GM19455 (cell line): ENCODE data around the gene PITPNM1.

Experiments used
- ATAC-seq: cut with Tn5 transposase; IDR thresholded peaks from one replicate; pipeline ENCODE4 v1.9.1; 2021; ENCODE audit not compliant: unreplicated experiment

PITPNM1 gene

DNA sequence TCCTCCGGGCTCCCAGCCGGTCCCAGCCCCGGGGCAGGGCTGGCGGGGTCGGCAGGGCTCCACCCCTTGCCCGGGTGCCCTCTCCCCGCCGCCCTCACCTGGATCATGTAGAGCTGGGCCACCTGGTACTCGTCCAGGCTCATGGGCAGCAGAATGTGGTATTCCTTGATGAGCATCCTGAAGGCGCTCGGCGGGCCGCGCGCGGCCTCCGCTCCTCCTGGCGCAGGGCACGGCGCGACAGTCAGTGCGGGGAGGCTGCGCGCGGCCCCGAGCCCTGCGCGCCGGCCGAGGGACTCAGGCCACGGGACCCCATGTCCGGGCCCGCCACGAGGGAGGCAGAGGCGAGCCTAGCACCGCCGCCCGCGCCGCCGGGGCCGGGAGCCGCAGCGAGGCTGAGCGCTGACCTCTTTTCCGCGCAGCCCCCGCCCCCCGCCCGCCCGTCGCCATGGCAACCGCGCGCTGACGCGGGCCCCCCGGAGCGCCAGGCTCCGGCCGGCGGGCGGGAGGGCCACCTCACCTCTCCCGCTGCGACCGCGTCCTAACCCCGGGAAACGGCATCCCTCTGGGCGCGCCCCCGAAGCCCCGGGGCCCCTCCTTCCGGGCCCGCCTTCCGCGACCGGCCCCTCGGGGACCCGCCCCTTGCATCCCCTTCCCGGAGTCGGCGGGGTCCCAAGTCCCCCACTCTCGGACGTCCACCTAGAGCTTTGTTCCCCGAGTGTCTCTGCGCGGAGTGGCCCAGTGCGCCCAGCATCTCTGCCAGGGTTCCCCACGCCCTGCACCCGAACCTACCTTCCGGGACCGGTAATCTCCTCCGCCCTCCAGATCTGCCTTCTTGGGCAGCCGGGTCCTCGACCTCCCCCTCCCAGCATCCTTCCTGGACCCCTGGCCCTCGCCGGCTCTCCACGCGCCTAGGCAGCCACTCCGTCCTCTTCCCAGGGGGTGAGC is 886 bp downstream of the PITPNM1 start:
- no peak for ATAC-seq

- ATAC-seq: no peak
Observed at GRCh38 chr11:67503119-67504004, 1.8 kb downstream of the PITPNM1 start.

DNA sequence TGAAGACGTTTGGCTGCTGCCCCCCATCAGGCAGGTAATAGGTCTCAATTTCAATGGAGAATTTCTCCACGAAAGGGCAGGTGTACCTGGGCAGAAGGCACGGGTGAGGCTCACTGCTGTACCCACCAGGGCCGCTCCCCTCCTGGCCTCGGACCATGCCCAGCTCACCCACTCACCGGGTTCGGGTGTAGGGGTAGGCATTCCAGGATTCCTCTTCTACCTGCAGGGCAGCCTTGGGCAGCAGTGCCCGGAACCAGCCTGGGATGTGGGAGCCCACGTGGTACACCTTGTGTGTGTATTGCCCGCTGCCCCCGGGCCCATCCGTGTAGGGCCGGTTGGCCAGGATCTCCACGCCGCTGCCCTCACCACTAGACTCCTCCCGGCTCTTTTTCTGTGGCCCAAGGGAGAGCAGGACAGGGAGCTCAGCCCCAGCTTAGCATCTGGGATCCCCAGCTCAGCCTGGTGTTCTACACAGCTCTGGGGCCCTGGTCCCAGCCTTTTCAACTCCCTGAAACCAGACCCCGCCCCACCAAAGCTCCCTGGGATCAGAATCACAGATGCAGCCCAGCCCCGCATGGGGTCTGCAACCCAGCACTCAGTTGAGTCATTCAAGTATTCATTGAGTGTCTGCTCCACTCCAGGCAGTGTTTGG is 2.7 kb downstream of the PITPNM1 start:
- ATAC-seq: no peak

DNA sequence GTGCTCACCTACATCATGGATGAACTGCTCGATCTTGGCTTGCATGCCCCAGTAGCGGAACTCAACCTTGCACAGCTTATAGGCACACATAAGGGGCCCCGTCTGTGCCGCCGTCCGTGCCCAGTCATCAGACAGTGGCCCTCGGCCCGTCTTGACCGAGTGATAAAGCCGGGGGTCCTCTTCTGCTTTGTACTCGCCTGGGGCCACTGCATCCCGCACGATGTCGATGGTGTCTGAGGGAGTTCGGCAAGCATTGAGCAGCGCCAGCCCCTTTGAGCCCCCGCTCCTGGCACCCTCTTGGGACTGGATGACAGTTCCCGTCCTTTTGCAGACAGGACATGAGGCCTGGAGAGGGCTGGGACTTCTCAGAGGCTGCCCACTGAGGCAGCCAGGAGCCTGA is 3.3 kb downstream of the PITPNM1 start:
- ATAC-seq: no peak

DNA sequence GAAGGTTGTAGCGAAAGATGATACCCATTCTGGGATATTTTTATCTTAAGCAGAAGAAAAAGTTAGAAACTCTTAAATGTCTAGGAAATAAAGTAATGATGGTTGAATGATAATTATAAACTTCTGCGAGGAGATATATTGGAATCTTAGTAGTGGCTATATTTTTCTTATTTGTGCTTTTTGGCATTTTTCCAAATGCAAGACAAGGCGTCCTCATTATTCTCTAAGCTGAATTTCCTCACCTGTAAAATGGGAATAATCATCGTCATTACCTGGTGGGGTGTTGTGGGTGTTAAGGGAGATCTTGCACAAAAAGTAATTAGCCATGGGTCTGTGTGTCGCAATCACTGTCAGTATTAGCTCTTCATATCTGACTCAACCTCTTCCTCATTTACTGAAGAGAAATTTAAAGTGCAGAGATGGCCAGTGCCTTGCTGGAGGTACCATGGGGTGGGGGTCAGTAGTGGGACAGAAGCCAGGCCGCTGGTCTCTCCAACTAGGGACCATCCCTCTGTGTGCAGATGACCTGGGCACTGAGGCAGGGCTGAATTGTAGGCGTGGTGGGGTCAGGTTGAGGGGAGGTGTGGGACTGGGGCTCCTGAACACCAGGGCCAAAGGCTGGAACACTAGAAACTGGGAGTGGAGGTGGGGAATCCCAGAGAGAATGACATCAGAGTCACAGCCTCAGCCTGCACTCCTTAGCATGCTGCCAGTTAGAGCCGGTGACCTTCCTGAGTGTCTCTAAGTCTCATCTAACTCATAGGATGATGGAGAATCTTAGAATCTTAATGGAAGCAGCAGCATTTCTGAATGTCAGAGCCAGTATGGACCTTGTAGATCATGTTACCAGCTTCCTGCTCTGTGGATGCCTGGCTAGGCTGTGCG is 4.1 kb downstream of the PITPNM1 start:
- no peak for ATAC-seq

DNA sequence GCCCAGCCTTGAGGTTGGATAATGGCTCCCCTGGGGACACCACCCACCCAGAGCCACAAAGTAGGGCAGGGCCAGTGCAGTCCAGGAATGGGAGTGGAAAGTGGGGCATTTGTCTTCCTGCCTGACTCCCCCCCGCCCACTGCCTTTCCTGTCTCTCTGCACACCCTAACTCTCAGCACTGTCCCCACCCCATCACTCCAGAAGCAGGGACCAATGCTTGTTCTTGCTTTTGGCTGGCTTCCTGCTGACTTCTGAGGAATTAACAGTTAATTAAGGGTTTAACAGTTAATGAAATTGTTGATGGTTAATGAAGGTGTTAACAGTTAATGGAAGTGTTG is 4.7 kb downstream of the PITPNM1 start:
- no peak for ATAC-seq

DNA sequence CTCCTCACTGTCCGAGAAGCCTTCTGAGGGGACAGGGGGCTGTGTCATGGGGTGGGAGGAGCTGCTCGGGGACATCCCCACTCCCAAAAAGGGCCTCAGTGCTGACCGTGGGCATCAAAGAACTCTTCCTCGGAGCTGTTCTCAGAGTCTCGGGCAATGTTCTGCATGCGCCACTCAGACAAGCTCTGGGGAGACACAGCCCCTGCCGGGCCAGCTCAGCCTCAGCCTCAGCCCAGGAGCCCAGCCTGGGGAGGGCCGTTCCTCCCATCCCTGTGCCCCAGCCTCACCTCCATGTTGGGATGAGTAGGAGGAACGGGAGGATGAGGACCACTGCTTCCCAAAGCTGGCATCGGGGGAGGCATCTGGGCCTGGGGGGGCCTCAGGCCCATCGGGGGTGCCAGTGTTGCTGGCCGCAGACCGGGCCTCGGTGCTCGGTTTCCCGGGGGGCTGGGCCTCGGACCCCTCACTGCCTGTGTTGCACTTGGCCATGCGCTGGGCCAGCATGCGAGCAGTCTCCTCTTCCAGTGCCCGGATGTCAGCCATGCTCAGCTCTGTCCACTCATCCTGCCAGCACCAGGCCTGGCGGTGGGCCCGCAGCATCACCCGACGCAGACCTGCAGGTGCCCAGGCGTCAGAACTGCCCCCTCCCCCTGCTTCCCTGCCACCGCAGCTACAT is 5.2 kb downstream of the PITPNM1 start:
- ATAC-seq: no peak

- ATAC-seq: no peak
Observed at GRCh38 chr11:67498544-67498972, 6.6 kb downstream of the PITPNM1 start.

DNA sequence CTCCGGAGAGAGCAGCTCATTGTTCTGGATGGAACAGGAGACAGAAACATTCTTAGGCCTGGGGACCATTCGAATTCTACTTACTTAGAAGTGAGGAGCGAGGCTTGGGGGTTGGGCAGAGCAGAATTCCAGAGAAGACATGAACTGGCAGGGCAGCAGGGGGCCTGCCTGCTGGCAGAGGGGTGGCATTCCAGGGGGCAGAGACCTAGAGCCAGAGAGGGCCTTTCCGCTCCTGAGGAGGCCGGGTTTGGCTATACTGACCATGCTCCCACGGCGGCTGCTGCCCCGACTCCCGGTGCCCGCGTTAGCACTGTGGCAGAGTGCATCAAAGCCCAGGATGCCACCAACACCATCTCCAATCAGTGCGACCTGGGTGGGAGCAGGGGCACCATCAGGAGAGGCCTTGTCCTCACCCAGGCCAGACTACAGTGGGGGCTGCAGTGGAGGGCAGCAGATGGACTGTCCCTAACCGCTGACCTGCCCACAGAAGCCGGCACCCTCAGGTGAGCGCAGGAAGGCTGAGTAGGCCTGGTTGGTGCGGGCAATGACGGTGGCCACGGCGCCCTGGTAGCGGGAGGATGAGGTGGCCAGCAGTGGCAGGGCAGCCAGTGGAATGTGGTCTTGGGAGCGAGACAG is 7.4 kb downstream of the PITPNM1 start:
- ATAC-seq: no peak

GRCh38 chr11:67496113-67496512 is 9.1 kb downstream of the PITPNM1 start:
- no peak for ATAC-seq

GRCh38 chr11:67495234-67496005 is 9.7 kb downstream of the PITPNM1 start:
- ATAC-seq: no peak

DNA sequence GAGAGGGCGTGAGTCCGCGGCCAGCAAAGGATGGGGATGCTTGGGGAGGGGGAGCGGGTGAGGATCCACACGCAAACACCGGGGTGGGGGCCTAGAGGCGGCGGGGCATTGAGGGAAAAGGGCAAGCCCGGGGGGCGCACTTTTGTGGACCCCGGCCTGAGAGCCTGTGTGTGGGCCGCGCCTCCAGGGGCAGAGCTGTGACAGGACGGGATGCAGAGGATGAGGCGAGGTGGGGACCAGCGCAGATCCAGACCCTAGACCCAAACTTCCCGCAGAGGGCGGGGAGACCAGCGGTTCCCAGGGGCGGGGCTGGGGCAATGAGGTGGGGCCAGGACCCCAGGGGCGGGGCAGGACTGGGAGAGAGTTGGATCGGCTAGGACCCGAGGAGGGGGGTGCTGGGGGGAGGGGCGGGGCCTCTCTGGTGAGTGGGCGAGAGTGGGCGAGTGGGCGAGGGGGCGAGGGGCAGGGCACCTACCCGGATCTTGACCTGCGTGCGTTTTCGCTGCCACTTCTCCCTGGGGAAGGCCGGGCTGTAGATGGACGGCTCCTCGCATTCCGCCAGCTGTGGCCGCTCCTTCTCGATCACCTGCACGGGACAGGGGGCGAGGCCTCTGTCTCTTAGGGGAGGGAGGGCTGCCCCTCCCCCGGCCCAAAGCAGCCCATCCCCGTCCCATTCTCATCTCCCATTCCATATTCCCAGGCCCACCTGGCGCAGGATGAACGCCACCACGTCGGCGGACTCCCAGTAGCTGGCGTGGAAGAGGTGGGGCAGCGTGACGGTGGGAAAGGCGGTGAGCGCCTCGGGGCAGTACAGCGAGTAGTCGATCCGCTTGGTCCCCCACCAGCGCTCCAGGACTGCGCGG is 10.6 kb downstream of the PITPNM1 start:
- no peak for ATAC-seq

GRCh38 chr11:67493548-67494370 is 11.4 kb downstream of the PITPNM1 start:
- no peak for ATAC-seq

GRCh38 chr11:67492801-67493547 is 12.2 kb downstream of the PITPNM1 start:
- no peak for ATAC-seq

DNA sequence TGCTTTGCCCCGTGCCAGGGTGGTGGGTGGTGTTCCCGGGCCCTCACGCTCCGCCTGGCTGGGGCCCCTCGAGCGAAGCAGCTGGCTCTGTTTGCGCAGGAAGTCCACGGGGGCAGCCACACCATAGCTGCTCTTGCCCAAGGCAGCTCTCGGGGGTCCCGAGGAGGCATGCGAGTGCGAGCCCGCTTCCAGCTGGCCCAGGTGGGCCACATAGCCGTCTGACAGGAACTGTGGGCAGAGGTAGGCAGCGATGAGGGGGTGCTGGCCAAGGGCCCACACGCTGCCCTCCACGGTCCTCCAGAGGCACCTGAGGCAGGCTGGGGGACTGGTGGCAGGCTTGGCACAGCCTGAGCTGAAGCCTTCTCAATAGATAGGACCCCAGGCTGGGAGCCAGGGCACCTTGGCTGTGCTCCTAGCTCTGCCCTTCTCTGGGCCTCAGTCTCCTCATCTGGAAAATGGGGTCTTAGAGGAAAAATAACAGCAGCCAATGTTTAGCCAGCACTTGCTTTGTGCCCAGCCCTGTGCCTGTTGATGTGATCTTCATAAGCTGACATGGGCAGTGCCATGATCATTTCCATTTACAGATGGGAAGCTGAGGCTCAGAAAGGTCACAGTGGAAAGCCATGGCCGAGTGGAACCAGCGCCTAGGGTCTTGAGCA is 13.0 kb downstream of the PITPNM1 start:
- ATAC-seq: no peak
